ENCODE results near the gene CYP21A2.
"Not testable (repeated sequence)": the region's sequence is repeated elsewhere in the genome, so short reads cannot be mapped to it uniquely, and the experiment has no call there.

Gene CYP21A2

DNA sequence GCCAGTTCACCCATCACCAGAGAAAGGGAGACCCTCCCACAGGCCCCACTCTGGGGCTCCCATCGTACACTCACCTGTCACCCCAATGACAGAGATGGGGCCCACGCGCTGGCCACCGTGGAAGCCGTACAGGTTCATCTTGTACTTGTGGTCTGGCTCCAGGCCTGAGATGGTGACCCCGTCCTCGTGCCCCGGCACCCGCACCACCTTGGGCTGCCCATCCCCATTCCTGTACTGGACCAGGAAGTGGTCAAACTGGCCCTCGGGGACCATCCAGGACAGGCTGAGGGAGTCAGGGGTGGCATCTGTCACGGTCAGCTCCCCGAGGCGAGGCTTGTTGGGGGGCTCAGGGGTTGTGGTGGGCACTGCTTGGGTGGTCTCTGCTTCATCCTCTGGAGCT lies 15.1 kb downstream of the CYP21A2 start:
- not testable (repeated sequence) for DNase-seq (ENCODE audit: low read depth in 2 of 2)

DNA sequence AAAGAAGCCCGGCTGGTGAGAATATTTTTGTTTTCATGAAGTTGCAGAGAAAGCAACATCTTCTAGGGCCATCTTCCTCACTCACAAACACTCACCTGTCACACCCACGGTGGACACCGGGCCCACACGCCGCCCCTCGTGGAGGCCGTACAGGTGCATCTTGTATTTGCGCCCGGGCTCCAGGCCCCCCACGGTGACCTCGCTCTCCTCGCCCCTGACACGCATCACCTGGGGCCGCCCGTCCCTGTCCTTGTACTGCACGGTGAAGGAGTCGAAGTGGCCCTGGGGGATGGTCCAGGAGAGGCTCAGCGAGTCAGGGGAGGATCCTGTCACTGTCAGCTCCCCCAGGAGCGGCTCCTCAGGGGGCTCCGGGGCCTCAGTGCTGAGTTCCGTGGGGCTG lies 17.5 kb downstream of the CYP21A2 start:
- DNase-seq (ENCODE audit: low read depth in 2 of 2), result not testable (repeated sequence)

DNA sequence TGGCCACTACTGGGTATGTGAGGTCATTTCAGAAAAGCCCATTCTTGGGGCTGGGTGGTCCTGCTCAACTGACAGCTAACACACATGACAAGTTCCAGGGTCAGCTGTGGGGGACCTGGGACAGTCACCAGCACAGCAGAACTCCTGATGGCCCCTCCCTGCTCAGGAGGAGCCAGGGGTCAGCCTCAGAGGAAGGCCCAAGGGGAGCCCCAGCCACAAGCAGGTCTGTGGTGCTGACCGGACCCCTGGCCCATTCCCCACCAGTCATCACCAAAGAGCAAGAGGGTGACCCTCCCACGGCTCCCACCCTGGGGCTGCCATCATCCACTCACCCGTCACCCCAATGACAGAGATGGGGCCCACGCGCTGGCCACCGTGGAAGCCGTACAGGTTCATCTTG lies 18.0 kb downstream of the CYP21A2 start:
- DNase-seq (ENCODE audit: low read depth in 2 of 2), result no peak

DNA sequence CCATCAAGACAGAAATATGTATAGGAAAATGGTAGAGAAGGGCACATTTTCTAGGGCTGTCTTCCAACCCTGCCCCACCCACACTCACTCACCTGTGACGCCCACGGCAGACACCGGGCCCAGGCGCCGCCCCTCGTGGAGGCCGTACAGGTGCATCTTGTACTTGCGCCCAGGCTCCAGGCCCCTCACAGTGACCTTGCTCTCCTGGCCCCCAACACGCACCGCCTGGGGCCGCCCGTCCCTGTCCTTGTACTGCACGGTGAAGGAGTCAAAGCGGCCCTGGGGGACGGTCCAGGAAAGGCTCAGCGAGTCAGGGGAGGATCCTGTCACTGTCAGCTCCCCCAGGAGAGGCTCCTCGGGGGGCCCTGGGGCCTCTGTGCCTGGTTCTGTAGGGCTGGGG lies 19.8 kb downstream of the CYP21A2 start:
- DNase-seq (ENCODE audit: low read depth in 2 of 2), result no peak

DNA sequence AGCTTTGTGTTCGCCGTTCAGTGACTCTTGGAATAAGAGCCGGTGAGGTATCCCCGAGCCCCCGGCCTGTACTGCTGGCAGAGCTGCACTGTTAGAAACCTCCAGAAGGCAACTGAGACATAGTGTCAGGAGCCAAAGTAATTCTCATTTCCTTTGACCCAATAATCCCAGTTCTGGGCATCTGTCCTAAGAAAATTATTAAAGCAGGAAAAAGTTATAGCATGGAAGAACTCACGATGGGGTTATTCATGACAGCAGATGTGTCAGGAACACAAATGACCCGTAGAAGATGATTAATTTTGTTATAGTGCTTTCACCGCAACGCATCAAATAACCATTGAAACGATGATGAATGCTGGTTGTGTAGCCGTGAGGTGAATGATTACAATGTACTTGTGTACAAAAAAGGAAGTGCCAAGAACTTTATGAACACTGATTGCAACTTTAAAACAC lies 20.3 kb downstream of the CYP21A2 start:
- no peak for DNase-seq (ENCODE audit: low read depth in 2 of 2)

DNA sequence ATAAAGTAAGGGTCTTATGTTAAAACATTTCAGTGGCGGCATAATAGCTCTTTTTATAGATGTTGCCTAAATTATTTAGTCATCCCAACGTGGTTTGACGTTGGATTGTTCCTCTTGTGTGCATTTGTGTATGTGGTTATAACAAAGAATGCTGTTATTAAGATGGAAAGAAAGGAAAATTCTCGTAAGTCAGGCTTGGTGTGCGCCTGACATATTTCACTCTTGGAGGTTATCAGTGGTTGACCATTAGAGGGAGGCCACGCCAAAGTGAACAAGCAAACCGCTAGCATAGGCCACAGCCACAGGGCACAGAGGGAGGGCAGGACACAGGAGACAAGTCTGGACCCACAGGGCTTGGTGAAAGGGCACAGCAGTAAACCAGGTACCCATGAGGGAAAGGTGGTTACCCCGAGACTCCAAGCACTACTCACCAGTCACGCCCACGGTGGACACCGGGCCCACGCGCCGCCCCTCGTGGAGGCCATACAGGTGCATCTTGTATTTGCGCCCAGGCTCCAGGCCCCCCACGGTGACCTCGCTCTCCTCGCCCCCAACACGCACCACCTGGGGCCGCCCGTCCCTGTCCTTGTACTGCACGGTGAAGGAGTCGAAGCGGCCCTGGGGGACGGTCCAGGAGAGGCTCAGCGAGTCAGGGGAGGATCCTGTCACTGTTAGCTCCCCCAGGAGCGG lies 22.9 kb downstream of the CYP21A2 start:
- DNase-seq (ENCODE audit: low read depth in 2 of 2), result no peak

DNA sequence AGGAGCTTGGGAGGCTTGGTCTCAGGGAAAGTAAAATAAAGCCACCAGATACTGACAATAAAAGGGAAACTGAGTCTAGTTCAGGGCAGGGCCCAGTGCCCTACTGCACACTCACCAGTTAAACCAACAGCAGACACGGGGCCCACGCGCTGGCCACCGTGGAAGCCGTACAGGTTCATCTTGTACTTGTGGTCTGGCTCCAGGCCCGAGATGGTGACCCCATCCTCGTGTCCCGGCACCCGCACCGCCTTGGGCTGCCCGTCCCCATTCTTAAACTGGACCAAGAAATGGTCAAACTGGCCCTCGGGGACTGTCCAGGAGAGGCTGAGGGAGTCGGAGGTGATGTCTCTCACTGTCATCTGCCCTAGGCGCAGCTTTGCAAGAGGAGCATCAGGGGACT lies 26.5 kb downstream of the CYP21A2 start:
- no peak for DNase-seq (ENCODE audit: low read depth in 2 of 2)

DNA sequence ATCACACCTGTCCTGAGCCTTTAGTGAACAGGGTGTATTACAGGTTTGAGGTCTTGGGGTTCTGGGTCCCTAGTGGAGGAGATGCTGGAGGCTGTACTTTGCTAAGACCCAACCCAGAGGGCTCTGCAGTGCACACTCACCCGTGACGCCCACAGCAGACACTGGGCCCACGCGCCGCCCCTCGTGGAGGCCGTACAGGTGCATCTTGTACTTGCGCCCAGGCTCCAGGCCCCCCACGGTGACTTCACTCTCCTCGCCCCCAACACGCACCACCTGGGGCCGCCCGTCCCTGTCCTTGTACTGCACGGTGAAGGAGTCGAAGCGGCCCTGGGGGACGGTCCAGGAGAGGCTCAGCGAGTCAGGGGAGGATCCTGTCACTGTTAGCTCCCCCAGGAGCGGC lies 29.3 kb downstream of the CYP21A2 start:
- not testable (repeated sequence) for DNase-seq (ENCODE audit: low read depth in 2 of 2)

DNA sequence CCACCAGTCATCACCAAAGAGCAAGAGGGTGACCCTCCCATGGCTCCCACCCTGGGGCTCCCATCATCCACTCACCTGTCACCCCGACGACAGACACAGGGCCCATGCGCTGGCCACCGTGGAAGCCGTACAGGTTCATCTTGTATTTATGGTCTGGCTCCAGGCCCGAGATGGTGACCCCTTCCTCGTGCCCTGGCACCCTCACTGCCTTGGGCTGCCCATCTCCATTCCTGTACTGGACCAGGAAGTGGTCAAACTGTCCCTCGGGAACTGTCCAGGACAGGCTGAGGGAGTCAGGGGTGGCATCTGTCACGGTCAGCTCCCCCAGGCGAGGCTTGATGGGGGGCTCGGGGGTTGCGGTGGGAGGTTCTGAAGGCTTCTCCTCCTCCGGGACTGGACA lies 30.1 kb downstream of the CYP21A2 start:
- not testable (repeated sequence) for DNase-seq (ENCODE audit: low read depth in 2 of 2)

DNA sequence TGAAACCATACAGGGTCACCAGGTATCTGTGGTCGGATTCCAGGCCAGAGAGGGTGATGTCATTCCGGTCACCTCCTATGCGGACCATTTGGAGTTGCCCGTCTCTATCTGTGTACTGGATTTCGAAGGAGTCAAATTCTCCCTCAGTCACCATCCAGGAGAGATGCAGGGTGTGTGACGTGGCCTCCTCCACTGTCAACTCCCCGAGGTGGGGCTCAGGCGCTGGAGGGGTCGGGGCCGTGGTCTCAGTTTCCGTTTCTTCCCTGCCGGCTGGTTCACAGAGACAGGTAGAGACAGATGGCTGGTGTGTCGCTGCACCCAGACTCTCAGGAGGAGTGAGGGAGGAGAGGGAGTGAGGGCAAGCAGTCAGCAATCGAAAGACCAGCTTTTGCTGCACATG lies 30.7 kb downstream of the CYP21A2 start:
- DNase-seq (ENCODE audit: low read depth in 2 of 2), result no peak

DNA sequence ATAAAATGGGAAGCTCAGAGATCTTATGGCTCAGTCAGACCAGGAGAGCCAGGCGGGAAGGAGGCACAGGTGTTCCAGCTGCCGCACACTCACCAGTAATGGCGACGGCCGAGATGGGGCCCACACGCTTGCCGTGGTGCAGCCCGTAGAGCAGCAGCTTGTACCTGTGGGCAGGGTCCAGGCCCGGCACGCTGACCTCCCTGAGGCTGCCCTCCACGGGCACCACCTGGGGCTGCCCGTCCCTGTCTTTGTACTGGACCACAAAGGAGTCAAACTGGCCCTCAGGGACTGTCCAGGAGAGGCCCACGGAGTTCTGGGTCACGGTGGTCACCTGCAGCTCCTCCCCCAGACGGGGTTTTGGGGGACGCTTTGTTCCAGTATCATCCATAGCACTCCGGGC lies 31.2 kb downstream of the CYP21A2 start:
- DNase-seq (ENCODE audit: low read depth in 2 of 2), result no peak

DNA sequence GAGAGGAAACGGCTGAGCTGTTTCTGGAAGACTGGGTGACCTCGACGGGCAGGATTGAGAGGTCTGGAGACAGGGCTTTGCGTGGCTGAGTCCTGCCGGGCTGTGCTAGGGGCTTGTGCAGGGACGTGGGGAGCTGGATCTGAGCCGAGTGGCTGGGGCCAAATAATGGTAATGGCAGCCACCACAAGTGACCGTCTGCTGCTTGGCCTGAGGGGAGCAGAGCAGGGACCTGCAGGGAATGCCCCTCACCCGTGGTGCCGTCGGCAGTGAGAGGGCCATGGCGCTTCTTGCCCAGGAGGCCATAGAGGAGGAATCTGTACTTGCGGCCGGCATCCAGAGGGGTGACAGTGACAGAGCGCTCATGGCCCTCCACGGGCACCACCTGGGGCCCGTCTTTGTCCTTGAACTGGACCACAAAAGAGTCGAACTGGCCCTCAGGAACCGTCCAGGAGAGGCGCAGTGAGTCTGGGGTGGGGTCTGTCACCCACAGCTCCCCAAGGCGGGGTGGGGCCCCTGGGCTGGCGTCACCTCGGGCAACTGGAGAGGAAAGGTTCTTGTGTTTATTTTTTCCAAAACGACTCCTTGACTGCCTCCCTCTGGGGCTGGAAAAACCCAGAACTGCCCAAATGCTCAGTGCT lies 31.8 kb downstream of the CYP21A2 start:
- no peak for DNase-seq (ENCODE audit: low read depth in 2 of 2)

DNA sequence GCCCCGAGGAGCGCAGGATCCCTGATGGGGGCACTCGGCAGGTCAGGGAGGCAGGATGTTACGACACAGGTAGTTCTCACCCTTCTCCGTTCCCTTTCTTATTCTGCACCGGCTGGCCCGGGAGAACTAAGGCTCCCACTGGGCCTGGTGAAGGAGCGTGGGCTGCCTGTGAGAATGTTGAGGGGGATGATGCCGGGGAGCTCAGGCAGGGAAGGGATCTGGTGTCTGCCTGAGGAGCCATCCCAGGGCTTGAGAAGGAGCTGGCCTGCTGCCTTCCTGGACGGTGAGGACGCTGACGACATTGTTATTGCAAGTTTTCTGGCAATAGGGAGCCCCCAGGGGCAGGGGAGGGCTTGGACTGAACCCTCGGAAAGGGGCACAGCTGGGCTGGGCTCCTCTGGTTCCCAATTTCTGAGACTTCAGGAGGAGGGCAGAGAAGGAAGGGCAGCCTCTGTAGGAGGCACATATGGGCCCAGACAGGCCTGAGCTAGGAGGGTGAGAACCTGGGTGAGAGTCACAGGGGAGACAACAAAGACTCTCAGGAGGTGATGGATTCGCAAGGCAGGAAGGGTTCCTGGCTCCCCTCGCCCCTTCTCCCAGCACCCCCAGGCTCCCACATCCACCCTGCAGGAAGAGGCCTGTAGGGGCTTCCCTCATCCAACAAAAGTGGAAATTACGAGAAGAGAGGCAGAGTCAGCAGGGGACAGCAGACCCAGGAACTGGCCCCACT lies 32.8 kb downstream of the CYP21A2 start:
- DNase-seq (ENCODE audit: low read depth in 2 of 2), result no peak

DNA sequence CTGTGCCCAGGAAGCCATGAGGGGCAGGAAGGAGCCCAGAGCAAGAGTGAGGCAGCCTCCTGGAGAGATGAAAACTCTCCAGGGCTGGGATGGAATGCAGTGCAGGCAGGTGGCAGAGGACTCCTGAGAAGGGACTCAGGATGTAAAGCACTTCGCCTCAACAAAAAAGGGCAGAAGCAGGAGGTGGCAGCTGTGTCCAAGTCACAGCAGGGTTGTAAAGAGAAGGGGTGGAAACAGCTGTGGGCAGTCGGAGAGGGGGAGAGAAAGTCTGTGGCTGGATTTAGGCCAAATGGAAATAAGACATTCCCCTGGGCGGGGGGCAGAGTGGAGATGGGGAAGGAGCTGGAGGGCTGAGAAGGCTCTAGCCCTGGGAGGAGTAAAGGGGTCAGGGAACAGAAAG lies 34.9 kb downstream of the CYP21A2 start:
- no peak for DNase-seq (ENCODE audit: low read depth in 2 of 2)

DNA sequence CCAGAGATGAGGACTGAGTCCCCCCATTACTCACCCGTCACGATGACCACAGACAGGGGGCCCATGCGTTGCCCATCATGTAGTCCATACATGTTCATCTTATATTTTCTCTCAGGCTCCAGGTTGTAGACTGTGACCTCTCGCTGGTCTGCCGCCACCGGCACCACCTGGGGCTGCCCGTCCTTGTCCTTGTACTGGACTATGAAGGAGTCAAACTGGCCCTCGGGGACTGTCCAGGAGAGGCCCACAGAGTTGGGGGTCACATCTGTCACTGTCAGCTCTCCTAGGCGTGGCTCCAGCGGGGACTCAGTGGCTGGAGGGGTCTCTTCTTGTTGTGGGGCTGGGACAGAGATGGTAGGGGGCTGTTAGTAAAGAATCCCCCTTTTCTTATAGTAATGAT lies 35.4 kb downstream of the CYP21A2 start:
- no peak for DNase-seq (ENCODE audit: low read depth in 2 of 2)

DNA sequence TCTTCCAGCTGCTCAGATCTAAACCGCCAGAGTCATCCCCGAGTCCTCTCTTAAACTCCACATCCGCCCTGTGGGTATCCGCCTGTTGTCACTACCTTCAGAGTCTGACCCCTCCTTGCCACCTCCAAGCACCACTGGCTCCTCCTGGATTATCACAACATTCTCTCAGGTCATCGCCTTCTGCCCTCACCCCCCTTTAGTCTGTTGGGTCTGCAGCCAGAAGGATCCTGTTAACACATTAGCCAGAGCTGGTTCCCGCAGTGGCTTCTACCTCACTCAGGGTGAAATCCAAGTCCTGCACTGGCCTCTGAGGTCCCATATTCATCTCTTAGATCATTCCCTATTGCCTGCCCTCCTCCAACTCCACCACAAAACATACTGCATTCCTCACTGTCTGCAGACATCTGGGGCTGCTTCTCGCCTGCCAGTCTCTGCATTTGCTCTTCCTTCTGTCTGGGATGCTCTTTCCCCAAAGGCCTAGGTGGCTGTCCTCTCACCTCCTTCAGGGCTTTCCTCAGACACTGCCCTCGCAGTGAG lies 36.8 kb downstream of the CYP21A2 start:
- no peak for DNase-seq (ENCODE audit: low read depth in 2 of 2)

DNA sequence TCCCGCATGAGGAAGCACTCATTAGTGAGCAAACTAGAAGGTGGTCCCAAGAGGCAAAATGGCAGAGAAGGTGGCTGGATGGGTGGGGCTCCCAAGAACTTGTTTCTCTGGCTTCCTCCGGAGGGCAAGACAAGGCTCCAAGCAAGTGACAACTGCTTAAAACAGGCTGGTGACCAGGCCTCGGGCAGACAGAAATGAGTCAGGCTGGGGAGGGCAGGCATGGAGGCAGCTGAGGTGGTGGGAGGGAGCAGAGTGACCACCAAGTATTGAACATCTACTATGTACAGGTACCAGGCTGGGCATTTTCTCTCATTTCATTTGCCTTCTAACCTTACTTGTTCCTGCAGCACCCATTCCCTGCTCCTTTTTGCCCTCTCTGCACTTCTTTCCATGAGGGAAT lies 37.6 kb downstream of the CYP21A2 start:
- no peak for DNase-seq (ENCODE audit: low read depth in 2 of 2)

DNA sequence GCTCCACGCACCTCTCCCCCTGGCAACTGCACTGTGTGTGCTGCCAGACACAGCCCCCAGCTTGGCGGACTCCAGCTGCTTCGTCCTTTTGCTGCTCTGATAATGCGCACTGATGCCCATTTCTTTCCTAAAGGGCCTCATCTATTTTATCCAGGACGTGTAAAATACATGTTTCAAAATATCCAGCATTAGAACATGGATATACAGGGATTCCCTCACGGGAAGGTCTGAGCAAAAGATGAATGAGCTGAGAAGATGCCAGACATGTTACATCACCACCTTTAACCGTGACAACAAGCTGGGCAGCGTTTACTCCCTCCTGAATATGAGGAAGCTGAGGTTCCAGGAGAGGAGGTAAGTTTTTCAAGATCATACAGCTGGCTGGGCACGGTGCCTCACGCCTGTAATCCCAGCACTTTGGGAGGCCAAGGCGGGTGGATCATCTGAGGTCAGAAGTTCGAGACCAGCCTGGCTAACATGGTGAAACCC lies 38.1 kb downstream of the CYP21A2 start:
- no peak for DNase-seq (ENCODE audit: low read depth in 2 of 2)

DNA sequence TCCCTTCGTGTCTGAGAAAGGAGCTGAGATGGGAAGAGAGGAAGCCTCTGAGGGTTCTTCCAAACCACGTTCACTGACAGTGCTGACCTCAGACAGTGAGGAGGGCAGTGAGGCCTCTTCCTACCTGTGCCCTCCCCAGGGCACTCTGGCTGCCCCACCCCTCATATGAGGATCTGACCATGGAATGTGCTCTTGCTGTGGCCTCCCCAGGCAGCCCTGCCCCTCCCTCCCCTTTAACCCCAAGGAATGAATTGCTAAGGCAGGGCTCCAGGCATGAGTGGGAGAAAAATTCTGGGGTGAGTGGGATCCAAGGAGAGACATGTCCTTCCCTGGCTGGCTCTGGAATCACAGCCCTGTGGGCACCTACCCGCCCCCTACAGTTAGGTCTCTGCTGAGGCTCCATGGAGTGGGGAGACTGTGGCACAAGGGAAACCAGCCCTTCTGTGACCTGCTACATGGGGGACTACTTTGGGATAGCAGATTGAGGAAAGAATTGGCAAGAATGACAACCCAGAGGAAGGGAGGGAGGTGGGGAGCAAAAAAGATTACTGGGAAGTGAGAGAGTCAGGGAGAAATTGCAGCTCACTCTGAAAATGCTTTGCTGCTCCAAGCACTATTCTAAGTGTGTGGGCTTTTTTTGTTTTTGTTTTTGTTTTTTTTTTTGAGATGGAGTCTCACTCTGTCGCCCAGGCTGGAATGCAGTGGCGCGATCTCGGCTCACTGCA lies 41.5 kb downstream of the CYP21A2 start:
- DNase-seq (ENCODE audit: low read depth in 2 of 2), result no peak

DNA sequence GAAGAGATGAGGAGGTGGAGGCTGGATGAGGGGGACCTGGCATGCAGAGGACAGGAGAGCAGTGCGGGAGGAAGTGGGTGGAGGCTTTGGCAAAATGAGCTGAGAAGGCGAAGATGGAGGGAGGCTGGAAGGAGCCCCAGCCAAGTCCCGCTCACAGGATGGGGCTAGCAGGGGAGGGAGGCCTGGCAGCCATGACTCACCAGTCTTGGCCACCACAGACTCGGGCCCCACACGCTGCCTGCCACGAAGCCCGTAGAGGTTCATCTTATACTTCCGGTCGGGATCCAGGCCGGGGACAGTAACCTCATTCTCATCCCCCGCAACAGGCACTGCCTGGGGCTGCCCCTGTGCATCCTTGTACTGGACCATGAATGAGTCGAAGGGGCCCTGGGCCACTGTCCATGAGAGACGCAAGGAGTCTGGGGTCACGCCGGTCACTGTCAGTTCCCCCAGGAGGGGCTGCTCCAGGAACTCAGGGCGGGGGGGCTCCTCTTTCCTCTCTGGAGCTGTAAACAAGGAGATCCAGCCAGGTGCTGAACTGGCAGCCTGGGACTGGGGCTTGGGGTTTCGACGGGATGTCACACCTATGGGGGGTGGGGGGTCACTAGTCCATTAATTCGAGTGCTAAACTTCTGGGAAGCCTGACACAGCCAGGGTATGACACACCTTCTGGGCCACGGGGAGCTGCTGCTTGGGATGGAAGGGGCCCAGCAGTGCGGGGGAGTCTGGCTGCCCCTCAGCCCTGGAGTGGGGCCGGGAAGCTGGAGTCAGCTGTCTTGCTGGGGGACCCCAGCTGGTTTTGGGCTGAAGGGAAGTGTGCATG lies 43.2 kb downstream of the CYP21A2 start:
- DNase-seq (ENCODE audit: low read depth in 2 of 2), result no peak

DNA sequence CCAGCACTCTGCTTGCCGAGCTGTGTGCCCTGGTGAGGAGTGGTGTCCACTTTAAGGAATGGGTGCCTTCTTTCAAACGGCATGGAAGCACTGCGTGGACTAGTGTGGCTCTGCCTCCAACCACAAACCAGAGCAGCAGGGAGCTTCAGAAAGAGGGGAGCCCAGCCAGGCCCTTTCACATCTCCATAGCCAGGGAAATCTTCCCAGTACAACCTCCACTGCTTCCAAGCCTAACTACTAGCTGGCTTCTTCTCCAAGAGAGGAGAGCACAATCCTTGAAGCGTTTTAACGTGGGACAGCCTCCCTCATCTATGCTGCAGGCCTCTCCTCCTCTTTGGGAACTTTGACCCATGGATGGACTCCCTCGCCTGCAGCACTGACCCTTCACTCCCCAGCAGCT lies 44.3 kb downstream of the CYP21A2 start:
- no peak for DNase-seq (ENCODE audit: low read depth in 2 of 2)
